Panc1 (cell line): Measurements from ENCODE around the gene FRY. TPM values are rescaled to one million over a fixed set of nuclear protein-coding genes. Genes with fewer than 3 reads are reported as not detected.

Source experiments
- ATAC-seq: fragments of 200-7000 bp; cut with Tn5 transposase; 2 replicates; pipeline ENCODE4 v1.9.1; 2020; ENCODE audit warnings: mild to moderate bottlenecking, moderate library complexity
- BruUV-seq: library from RNA; stranded (reverse); fragments of 400-500 nt; replicated peaks from 2 replicates; lab custom pipeline; 2021; lab: Mats Ljungman, UMichigan
- CTCF ChIA-PET: fragments of 300-600 bp; sonication (Branson Sonifier 250); formaldehyde crosslinking; loops from one replicate; lab custom pipeline; 2022; ENCODE audit warnings: antibody characterized with exemption; lab: Charles Lee
- POLR2A ChIA-PET: fragments of 300-600 bp; sonication (Branson Sonifier 250); formaldehyde crosslinking; loops from one replicate; lab custom pipeline; 2022; ENCODE audit warnings: antibody characterized with exemption; lab: Charles Lee
- DNase-seq: peaks from one replicate; pipeline ENCODE4 v3.0.0-alpha.2; 2010; ENCODE audit warnings: low read depth, low spot score
- H3K27ac ChIP-seq: 2 replicates; pipeline ENCODE4 v1.5.1; 2011; ENCODE audit warnings: mild to moderate bottlenecking, low read length, inconsistent platforms
- H3K27me3 ChIP-seq: fragments of 200-500 bp; sonication (Bioruptor generic); 2 replicates; pipeline ENCODE4 v1.6.0; 2014; ENCODE audit warnings: low read length, inconsistent platforms; ENCODE audit not compliant: control insufficient read depth, insufficient read depth
- H3K36me3 ChIP-seq: fragments of 200-500 bp; sonication (Bioruptor generic); 2 replicates; pipeline ENCODE4 v1.5.1; 2014; ENCODE audit warnings: inconsistent platforms, mild to moderate bottlenecking, low read length, moderate library complexity; ENCODE audit not compliant: control insufficient read depth, insufficient read depth
- H3K4me1 ChIP-seq: 2 replicates; pipeline ENCODE4 v1.5.1; 2011; ENCODE audit warnings: inconsistent platforms, mild to moderate bottlenecking, low read length, moderate library complexity; ENCODE audit not compliant: control insufficient read depth, insufficient read depth
- H3K4me3 ChIP-seq, 2 experiments: 2 replicates each; pipeline ENCODE4 v1.5.1; 2011 to 2012; ENCODE audit warnings: low read depth in 2 of 2, low read length in 2 of 2, mild to moderate bottlenecking in 2 of 2, inconsistent platforms in 1 of 2, moderate library complexity in 1 of 2
- H3K9me3 ChIP-seq: fragments of 200-500 bp; sonication (Bioruptor generic); 2 replicates; pipeline ENCODE4 v1.5.1; 2014; ENCODE audit warnings: low read depth, mild to moderate bottlenecking, inconsistent platforms, low read length, moderate library complexity; ENCODE audit not compliant: control insufficient read depth, insufficient read depth
- POLR2AphosphoS5 ChIP-seq: IDR thresholded peaks from 2 replicates; pipeline ENCODE4 v1.6.1; 2012; ENCODE audit warnings: mild to moderate bottlenecking, low read depth, low read length, moderate library complexity
- SIN3A ChIP-seq: IDR thresholded peaks from 2 replicates; pipeline ENCODE4 v1.6.1; 2012; ENCODE audit warnings: low read depth, mild to moderate bottlenecking, low read length, moderate library complexity, borderline replicate concordance; ENCODE audit not compliant: insufficient read depth
- TCF7L2 ChIP-seq: IDR thresholded peaks from 2 replicates; pipeline ENCODE4 v1.6.1; 2011; ENCODE audit warnings: mild to moderate bottlenecking, low read depth, low read length, inconsistent platforms
- in situ Hi-C: cut with HindIII; loops from 2 replicates; pipeline ENCODE4 v1.10.0; 2016; ENCODE audit warnings: low sequenced_read_pairs, low pct_unique_long_range_greater_than_20kb
- intact Hi-C: fragments of 100-400 bp; cut with micrococcal nuclease; formaldehyde crosslinking; loops from one replicate; pipeline ENCODE4 v1.10.0; 2022; ENCODE audit not compliant: unreplicated experiment
- total RNA-seq: library from RNA; stranded (reverse); gene quantifications from one replicate; pipeline ENCODE4 v1.2.1, GENCODE V29; 2021; ENCODE audit not compliant: unreplicated experiment
- TF ChIP-seq, protein P1 (sequence below), 2 experiments: IDR thresholded peaks; 2 replicates each; pipeline ENCODE4 v1.6.1; 2011 to 2012; ENCODE audit warnings: low read depth in 2 of 2, control low read depth in 1 of 2, low read length in 1 of 2, mild to moderate bottlenecking in 1 of 2, moderate library complexity in 1 of 2; ENCODE audit not compliant: insufficient read depth in 1 of 2
- TF ChIP-seq, protein P2 (sequence below): fragments of 450-650 bp; IDR thresholded peaks from 2 replicates; pipeline ENCODE4 v1.5.1; 2017; ENCODE audit warnings: mild to moderate bottlenecking

Gene FRY
- total RNA-seq, 1 experiment from 2014 or later: 0.18 TPM

DNA sequence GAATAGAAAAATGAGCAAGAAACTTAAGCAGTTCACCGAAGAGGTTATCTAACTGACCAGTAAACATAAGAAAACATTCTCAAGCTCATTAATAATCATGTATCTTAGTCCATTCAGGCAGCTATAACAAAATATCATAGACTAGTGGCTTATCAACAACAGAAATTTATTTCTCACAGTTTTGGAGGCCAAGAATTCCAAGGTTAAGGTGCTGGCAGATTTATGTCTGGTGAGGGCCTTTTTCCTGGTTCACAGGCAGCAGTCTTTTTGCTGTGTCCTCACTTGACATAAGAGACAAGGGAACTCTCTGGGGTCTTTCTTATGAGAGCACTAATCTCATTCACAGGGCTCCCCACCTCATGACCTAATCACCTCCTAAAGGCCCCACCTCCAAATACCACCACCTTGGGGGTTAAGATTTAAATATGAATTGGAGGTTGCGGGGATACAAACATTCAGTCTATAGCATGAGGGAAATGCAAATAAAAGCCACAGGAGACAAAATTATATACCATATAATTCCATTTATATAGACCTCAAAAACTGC, 160.0 kb downstream of the FRY start:
- H3K4me3 ChIP-seq: no peak overlapping the region
- DNase-seq: no peak
- no peak for ATAC-seq
- BruUV-seq: no TSS peak
- no peaks in the 10 kb centered on the region for H3K4me1 ChIP-seq
- no peaks in the 10 kb centered on the region for H3K9me3 ChIP-seq
- CTCF ChIA-PET: no interaction called here
- in situ Hi-C loops: no loop called here
- no peaks in the 10 kb centered on the region for H3K27me3 ChIP-seq
- no peak overlapping the region for H3K27ac ChIP-seq
- TF ChIP-seq, protein P1, sequence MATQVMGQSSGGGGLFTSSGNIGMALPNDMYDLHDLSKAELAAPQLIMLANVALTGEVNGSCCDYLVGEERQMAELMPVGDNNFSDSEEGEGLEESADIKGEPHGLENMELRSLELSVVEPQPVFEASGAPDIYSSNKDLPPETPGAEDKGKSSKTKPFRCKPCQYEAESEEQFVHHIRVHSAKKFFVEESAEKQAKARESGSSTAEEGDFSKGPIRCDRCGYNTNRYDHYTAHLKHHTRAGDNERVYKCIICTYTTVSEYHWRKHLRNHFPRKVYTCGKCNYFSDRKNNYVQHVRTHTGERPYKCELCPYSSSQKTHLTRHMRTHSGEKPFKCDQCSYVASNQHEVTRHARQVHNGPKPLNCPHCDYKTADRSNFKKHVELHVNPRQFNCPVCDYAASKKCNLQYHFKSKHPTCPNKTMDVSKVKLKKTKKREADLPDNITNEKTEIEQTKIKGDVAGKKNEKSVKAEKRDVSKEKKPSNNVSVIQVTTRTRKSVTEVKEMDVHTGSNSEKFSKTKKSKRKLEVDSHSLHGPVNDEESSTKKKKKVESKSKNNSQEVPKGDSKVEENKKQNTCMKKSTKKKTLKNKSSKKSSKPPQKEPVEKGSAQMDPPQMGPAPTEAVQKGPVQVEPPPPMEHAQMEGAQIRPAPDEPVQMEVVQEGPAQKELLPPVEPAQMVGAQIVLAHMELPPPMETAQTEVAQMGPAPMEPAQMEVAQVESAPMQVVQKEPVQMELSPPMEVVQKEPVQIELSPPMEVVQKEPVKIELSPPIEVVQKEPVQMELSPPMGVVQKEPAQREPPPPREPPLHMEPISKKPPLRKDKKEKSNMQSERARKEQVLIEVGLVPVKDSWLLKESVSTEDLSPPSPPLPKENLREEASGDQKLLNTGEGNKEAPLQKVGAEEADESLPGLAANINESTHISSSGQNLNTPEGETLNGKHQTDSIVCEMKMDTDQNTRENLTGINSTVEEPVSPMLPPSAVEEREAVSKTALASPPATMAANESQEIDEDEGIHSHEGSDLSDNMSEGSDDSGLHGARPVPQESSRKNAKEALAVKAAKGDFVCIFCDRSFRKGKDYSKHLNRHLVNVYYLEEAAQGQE (IDR thresholded peaks at IDR 0.05; ENCODE audit: insufficient read depth in 1 of 2, low read depth in 2 of 2, low read length in 1 of 2): no peak
- TF ChIP-seq, protein P2, sequence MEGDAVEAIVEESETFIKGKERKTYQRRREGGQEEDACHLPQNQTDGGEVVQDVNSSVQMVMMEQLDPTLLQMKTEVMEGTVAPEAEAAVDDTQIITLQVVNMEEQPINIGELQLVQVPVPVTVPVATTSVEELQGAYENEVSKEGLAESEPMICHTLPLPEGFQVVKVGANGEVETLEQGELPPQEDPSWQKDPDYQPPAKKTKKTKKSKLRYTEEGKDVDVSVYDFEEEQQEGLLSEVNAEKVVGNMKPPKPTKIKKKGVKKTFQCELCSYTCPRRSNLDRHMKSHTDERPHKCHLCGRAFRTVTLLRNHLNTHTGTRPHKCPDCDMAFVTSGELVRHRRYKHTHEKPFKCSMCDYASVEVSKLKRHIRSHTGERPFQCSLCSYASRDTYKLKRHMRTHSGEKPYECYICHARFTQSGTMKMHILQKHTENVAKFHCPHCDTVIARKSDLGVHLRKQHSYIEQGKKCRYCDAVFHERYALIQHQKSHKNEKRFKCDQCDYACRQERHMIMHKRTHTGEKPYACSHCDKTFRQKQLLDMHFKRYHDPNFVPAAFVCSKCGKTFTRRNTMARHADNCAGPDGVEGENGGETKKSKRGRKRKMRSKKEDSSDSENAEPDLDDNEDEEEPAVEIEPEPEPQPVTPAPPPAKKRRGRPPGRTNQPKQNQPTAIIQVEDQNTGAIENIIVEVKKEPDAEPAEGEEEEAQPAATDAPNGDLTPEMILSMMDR: no peak
- TF ChIP-seq TCF7L2 (no peak), POLR2AphosphoS5 (no peak), SIN3A (no peak)
- POLR2A ChIA-PET: no interaction called here
- H3K36me3 ChIP-seq: no peaks in the 10 kb centered on the region
- intact Hi-C loops: no loop called here

DNA sequence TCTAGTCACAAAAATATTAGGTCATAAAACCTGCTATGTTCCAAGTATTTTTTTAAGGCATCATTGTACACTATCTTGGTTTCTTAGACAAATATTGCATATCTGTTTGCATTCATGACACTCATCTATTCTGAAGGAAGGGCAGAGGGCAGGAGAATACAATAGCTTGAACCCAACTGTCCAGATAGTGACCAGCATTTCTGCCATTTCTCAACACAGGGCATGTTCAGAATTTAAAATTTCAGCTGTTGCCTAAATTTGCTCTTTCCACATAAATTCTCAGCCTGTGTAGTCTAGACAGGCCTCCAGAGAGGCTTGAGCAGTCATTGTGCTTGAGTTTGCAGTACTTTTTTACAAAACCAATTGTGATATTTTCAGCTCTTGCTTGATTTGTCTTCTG, 164.1 kb downstream of the FRY start:
- no peaks in the 10 kb centered on the region for H3K27me3 ChIP-seq
- no peak overlapping the region for H3K4me3 ChIP-seq
- DNase-seq: no peak
- ATAC-seq: no peak
- no peak for TF ChIP-seq SIN3A
- TF ChIP-seq, protein P2: no peak
- no peak for TF ChIP-seq TCF7L2
- TF ChIP-seq, protein P1 (IDR thresholded peaks at IDR 0.05; ENCODE audit: insufficient read depth in 1 of 2, low read depth in 2 of 2, low read length in 1 of 2): no peak
- no peak for TF ChIP-seq POLR2AphosphoS5
- H3K36me3 ChIP-seq: no peaks in the 10 kb centered on the region
- H3K4me1 ChIP-seq: no peaks in the 10 kb centered on the region
- in situ Hi-C loops: no loop called here
- POLR2A ChIA-PET: no interaction called here
- CTCF ChIA-PET: no interaction called here
- intact Hi-C loops: no loop called here
- H3K9me3 ChIP-seq: no peaks in the 10 kb centered on the region
- H3K27ac ChIP-seq: no peak overlapping the region
- no TSS peak for BruUV-seq
